D721Med (cell line): ENCODE measurements around the gene CD300H.

Source experiments
- DNase-seq: peaks from one replicate; pipeline ENCODE4 v3.0.0; 2011; ENCODE audit warnings: low spot score; ENCODE audit not compliant: insufficient read length
- FAIRE-seq: peaks from 2 replicates; lab custom pipeline; 2011; peaks lifted over from hg19 to GRCh38; lab: Jason Lieb, UNC
- TF ChIP-seq, protein P1 (sequence below): IDR thresholded peaks from 2 replicates; pipeline ENCODE4 v1.5.1; 2012; ENCODE audit warnings: mild to moderate bottlenecking, control low read depth; ENCODE audit not compliant: insufficient read depth; ENCODE audit errors: missing control alignments

CD300H gene

DNA sequence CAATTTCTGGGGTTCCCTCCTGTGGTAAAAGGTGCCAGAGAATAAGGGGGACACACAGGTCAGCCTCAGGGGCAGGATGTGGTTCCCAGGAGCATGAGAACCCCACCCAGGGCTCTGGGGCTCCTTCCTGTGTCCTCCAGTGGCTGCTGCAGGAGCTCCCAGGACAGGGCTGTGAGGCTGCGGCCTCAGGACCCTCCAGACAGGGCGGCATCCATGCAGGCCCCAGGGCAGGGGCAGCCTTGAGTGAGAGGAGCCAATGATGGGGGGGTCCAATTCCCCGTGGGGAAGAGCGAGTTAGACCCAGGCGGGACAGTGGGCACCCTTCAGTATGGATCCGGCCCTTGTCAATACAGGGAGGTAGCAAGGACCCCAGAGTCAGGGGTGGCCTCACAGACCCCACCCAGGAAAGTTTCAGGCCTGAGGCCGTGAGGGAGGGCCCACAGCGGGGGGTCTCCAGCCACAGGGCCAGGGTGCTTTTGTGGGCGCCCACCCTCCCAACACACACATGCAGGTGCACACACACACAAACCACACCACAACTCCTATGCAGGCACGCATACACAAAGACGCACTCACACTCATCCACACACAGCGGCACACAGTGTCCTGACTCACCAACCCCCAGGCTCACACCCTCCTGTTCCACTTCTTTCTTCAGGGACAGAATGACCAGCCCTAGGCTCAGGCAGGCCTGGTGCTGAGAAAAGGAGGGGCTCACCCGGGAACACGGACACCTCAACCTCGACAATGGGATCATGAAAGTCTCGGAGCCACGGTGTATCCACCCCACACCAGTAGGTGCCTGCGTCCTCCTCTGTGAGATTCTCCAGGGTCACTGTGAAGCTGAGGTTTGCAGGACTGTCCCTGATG, 23.2 kb downstream of the CD300H start:
- TF ChIP-seq, protein P1, sequence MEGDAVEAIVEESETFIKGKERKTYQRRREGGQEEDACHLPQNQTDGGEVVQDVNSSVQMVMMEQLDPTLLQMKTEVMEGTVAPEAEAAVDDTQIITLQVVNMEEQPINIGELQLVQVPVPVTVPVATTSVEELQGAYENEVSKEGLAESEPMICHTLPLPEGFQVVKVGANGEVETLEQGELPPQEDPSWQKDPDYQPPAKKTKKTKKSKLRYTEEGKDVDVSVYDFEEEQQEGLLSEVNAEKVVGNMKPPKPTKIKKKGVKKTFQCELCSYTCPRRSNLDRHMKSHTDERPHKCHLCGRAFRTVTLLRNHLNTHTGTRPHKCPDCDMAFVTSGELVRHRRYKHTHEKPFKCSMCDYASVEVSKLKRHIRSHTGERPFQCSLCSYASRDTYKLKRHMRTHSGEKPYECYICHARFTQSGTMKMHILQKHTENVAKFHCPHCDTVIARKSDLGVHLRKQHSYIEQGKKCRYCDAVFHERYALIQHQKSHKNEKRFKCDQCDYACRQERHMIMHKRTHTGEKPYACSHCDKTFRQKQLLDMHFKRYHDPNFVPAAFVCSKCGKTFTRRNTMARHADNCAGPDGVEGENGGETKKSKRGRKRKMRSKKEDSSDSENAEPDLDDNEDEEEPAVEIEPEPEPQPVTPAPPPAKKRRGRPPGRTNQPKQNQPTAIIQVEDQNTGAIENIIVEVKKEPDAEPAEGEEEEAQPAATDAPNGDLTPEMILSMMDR, result no peak
- FAIRE-seq, result no peak
- no peak for DNase-seq

DNA sequence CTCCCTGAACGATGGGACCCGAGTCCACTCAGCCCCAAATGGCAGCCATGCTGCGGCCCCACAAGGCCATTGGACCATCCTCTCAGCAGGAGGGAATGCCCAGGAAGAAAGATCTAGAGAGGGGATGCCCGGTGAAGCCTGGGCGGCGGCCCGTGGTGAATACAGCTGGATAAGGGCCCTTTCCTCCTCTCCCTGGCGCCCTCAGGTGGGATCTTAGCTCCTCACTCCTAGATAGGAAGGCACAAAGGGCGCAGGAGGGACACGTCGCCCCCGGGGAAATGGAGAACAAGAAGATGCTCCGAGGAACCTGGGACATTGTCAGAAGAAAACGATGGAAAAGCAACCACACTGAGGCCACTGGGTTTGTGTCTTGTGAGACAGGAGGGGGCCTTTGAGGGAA, 23.9 kb downstream of the CD300H start:
- no peak for DNase-seq
- FAIRE-seq, result no peak
- TF ChIP-seq, protein P1, result no peak

DNA sequence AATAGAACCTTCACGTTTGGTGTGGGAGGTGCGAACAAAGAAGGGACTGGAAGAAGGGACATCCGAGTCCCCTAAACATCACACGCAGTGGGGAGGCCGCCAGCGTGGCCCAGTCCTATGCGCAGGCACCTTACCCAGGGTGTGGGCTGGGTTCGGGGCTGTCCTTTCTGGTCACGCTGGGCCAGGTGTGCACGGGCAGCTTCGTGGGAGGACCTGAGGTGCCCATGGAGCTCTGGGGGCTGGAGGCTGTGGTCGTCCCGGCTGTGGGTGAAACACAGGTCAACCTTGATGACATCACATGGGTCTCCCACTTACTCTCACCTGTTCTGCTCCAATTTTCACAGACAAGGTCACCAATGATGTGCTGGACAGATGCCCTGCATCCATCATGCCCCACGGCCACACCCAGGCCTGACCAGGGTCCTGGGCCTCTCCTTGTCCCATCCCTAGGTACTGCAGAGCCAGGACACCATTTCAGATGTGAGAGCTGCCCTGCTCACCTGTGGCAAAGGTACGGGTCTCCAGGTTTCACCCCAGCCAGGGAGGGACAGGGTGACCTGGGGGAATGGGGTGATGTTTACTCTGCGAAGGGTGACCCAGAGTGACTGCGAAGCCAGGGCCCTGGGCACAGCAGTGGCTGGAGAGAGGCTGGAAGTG, 24.5 kb downstream of the CD300H start:
- FAIRE-seq (no peak), DNase-seq (no peak)
- TF ChIP-seq, protein P1, result no peak

DNA sequence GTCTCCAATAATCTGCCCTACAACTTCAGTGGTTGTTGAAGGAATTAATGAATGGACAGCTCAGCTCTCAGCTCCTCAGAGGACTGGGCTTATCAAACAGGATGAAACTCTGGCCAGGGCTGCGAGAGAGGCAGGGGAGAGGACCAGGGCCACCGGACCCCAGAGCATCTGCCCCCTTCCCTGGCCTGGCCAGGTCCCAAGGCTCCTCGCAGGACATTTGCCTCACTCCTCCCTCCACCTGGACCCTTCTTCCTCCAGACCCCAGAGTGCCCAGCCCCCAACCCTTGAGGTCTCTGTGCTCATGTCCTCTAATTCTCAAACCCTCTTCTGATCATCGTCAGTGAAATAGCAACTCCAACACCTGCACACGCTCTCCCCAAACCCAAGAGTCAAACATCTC, 25.1 kb downstream of the CD300H start:
- FAIRE-seq (no peak), DNase-seq (no peak)
- TF ChIP-seq, protein P1, result no peak

DNA sequence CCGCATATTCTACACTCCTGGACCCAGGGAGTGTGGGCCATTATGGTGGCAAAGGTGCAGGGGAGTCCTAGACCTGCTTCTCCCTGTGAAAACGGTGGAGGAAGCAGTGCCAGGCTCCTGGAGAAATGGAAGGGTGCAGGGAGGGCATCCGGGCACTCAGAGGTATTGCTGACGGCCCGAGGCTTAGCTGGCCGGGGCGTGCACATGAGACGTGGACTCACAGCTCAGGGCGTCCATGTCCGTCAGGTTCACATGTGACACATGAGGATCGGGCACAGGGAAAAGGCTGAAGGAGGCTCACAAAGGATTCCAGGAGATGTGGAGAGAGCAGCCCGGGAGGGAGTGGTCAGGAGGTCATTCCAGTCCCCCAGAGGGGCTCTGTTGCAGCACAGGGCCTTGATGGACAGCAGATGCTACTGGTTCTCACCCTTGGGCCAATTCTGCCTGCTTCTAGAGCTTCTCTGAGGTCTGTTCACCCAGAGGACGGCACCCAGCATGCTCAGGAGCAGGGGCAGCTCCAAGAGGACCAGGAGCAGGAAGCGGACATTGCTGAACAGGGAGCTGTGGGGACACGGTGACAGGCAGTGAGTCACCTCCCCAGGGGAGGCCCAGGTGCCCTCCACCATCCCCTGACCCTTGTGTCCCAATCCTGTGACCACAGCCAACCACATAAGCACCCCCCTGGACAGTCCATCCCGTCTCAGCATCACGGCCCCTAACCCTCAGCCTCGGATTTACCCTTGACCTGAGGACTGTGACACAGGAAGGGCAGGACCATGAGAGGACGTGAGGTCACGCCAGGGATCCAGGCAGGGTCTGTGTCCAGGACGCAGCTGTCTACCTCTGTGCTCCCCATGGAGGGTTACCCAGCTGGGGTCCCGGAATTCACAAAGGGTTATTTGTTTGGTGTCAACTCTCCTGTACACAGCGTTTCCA, 25.9 kb downstream of the CD300H start:
- DNase-seq, result no peak
- FAIRE-seq, result no peak
- TF ChIP-seq, protein P1, result no peak

DNA sequence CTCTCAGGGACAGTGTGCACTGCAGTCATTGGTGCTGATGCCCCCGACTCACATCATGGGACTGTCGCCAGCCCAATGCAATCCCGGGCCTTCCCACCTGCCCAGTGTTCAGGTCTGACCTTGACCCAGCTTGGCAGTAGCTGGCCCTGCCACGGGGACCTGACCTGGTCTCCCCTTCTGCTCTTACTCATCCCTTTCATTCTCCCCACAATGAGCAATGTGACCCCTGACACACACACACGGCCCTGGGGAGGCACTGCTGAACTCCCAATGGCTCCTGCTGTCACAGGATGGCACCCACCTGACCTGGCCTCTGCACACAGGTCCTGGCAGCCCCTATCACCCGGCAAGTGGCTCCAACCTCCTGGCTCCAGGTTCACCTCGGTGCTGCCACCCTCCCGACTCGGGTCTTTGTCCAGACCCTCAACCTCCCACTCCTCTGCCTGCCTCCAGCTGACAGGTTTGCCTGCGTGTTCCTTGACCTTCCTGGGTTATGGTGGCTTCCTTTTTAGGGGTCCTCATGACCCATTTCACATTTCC, 28.0 kb downstream of the CD300H start:
- TF ChIP-seq, protein P1, result no peak
- DNase-seq, result no peak
- no peak for FAIRE-seq
